ENCODE measurements around the gene CALCOCO1.
"Not testable (repeated sequence)": the region's sequence is repeated elsewhere in the genome, so short reads cannot be mapped to it uniquely, and the experiment has no call there.

CALCOCO1 gene

GRCh38 chr12:53698948-53699677 lies 28.1 kb downstream of the CALCOCO1 start:
- no peak for DNase-seq (ENCODE audit: low read depth in 2 of 2)

DNA sequence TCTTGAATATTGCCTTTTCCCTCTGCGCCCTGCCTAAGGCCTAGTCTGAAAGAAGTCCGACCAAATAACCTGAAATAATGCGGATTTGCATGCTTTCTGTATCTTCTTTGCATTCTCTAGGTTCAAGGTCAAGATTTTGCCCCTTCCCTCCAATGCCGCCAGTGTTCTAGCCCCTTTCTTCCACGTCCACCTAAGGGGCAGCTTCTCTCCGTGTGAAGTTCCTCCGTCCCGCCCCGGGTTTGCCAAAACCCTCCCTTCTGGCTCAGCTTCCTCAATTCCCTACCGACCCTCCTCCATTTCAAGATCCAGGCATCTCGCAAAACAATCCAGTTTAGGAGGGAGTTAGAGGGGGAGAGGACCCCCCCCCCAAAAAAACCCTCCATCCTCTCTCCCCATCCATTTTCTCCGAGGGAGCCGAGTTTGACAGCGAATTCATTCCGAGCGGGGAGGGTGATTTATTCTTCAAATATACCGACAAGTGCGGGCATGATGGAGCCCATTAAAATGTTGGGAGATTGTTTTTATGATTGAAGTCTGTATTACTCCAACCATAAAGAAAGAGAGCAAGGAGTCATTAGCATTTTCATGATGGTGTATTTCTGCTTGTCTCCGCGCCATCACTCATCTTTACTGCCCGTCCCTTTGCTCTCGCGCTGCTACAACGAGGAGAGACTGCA lies 30.5 kb downstream of the CALCOCO1 start:
- DNase-seq (ENCODE audit: low read depth in 2 of 2): no peak

- no peak for DNase-seq (ENCODE audit: low read depth in 2 of 2)
These were observed 31.0 kb downstream of the CALCOCO1 start for GRCh38 chr12:53696285-53696654.

- no peak for DNase-seq (ENCODE audit: low read depth in 2 of 2)
These were observed 31.8 kb downstream of the CALCOCO1 start for GRCh38 chr12:53695152-53696145.

GRCh38 chr12:53694756-53695151 lies 32.5 kb downstream of the CALCOCO1 start:
- no peak for DNase-seq (ENCODE audit: low read depth in 2 of 2)

DNA sequence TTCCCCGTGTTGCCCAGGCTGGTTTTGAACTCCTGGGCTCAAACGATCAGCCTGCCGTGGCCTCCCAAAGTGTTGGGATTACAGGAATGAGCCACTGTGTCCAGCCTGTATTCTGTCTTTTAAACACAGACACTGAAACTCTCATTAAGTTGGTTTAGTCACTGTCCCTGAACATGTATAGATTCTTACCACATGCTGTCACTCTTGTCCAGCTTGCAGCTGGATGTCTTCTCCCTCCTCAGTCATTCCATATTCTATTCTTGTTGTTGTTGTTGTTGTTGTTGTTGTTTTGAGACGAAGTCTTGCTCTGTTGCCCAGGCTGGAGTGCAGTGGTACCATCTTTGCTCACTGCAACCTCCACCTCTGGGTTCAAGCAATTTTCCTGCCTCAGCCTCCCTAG lies 39.1 kb downstream of the CALCOCO1 start:
- no peak for DNase-seq (ENCODE audit: low read depth in 2 of 2)

DNA sequence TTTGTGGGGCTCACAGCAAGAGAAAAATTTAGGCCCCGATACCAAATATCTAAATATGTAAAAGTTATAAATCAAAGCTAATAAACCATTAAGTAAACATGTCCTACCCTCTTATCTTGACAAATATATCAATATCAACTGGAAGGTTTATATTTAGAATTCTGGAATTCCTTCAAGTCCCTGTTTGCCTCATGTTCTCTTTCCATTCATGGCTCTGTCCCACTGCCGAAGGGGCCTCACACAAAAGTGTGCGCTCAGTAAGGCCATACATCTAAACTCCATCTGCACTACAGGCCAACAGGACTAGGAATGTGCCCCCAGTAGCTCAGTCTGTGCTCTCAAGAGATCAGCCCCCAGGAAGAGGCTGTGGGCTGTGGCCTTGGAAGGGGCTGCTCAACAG lies 40.8 kb downstream of the CALCOCO1 start:
- DNase-seq (ENCODE audit: low read depth in 2 of 2): no peak

DNA sequence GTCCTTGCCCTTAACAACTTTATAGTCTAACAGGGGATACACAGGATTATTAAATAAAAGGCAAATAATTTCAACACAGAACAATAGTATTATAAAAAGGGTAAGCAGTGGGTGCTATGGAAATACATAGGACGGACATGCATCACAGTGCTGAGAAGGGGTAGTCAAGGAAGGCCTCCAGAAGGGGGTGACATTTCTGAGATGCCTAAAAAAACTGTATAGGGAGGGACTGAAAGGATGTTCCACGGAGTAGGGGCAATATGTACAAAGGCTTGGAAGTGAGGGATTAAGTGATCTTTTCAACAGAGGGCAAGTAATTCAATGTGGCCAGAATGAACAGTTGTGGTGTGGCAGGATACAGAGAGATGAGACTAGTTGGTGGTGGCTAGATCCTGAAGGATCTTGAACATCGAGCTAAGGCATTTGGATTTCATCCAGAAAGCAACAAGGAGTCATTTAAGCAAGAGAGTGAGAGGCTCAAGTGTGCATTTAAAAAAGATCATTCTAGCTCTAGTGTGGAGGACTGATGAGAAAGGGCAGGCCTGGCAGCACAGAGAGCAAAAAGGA lies 42.5 kb downstream of the CALCOCO1 start:
- no peak for DNase-seq (ENCODE audit: low read depth in 2 of 2)

DNA sequence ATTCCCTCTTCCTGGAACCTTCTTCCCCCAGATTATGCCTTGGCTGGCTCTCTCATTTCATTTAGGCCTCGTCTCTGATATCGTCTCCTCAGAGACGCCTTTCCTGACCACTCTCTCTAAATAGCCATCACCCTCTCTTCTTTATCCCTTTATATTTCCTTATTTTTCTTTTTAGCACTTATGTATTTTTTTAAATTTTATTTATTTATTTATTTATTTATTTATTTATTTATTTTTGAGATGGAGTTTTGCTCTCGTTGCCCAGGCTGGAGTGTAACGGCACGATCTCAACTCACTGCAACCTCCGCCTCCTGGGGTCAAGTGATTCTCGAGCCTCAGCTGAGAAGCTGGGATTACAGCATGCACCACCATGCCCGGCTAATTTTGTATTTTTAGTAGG lies 43.3 kb downstream of the CALCOCO1 start:
- no peak for DNase-seq (ENCODE audit: low read depth in 2 of 2)

DNA sequence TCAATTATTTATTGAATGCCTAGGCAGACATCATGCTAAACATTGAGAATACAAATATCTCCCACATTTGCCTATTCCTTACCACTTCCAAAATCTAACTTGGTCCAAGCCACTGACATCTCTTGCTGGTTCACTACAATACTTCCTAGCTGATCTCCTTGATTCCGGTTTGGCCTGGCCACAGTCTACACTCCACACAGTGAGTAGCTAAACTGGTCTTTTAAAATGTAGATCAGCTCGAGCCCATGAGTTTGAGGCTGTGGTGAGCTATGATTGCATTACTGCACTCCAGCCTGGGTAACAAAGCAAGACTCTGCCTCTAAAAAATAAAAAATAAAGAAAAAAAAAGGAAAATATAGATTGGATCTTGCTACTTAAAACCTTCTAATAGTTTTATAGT lies 43.8 kb downstream of the CALCOCO1 start:
- no peak for DNase-seq (ENCODE audit: low read depth in 2 of 2)

GRCh38 chr12:53680061-53680460 lies 47.2 kb downstream of the CALCOCO1 start:
- not testable (repeated sequence) for DNase-seq (ENCODE audit: low read depth in 2 of 2)

DNA sequence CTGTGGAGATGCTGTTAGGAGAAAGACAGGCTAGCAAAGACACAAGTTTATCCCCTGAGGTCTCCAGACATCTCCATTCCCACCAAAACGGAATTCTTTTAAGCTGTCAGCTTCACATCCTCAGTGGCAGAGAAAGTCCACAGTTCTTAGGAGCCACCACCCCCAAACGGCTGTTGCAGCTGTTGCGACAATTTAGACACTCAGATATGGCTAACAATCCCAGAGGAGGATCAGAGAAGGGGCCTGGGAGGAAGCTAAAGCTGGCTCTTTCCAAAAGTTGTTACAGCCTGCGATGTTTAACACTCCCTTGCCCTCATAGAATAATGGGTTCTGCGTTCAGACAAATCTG lies 49.5 kb downstream of the CALCOCO1 start:
- no peak for DNase-seq (ENCODE audit: low read depth in 2 of 2)

DNA sequence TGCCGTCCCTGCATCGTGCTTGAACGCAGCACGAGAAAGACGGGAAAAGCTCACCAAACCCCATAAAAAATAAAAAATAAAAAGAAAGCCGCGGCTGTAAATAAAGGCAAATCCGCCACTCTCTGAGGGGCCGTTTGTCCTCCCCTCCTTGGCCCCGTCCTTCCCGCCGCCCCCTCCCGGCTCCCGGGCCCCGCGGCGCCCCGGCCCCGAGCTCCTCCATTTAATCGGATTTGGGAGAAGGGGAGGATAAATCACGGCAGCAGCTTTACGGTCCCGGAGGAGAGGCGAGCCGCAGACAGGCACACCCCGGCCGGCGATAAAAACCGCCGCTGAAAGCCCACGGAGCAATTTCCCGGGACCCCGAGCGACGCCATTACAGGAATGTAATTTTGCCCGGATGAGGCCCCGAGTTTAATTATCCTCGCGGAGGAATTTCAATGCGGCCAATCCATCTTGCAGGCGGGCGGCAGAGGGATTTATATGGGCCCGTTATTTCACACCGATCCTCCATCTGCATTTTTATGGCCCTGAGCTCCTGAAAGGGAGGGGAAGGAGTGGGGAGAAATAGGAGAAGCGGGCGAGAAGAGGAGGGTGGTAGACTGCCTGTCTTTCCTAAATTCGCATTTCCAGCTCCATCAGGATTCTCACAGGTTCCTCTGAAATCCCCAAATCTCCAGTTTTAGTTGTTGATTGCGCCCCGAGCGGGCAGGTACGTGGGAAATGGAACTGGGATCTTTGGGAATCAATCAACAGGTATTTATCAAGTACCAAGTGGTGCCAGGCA lies 50.0 kb downstream of the CALCOCO1 start:
- DNase-seq (ENCODE audit: low read depth in 2 of 2): no peak

DNA sequence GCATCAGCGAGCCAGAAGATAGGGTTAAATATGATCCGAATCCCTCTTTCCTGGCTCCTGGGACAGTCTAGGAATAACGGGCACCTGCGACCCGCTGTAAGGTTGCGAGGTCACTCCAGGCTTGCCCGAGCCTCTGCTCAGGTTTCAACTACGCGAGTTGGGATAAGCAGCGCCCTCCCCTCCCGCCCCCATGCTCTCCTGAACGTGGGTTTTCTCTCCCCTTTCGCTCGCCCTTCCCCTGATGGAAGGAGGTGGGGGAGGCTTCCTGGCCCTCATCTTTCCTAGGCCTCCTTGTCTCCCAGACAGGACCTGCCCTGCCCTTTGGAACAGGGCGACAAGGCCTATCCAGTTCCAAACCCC lies 50.6 kb downstream of the CALCOCO1 start:
- no peak for DNase-seq (ENCODE audit: low read depth in 2 of 2)

- DNase-seq (ENCODE audit: low read depth in 2 of 2): peak; percentile 94 to 95
These were observed 51.3 kb downstream of the CALCOCO1 start, which contains the start of gene ATP5MC2 for GRCh38 chr12:53675701-53676607. TSS of gene ATP5MC2 (minus strand) at chr12:53676083. CDS start at chr12:53672614, 3,469 bp downstream.

DNA sequence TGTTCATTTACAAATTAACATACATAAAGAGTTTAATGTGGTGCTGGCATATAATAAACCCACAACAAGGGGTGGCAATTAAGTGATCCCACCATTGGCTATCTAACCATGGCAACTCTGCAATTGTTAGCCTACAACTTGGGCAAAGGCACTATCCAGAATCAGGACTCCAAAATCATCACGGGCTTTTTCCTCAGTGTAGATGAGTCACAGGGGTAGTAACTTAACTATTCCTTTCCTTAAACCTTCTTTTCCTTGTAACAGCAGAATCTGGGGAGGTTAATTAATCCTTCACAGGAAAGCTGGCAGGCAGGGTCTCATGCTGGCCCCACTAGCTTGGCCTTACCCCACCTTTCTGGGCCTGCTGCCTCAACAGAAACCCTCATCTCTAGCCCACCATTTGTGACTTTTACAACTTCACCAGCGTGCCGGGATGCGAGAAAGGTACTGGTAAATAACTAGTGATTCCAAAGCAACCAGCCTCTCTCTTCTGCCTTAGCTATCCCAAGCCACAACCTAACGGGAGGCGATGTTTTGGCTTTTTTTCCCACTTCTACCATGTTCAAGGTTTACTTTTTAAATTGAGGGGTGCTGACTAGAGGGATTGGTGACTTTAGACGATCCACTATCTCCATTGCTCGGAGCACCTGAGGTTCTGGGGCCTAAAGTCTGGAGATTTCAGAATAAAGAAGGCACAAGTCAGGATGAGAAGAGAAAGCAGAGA lies 52.1 kb downstream of the CALCOCO1 start:
- no peak for DNase-seq (ENCODE audit: low read depth in 2 of 2)

GRCh38 chr12:53670971-53671370 lies 56.3 kb downstream of the CALCOCO1 start:
- DNase-seq (ENCODE audit: low read depth in 2 of 2): no peak

DNA sequence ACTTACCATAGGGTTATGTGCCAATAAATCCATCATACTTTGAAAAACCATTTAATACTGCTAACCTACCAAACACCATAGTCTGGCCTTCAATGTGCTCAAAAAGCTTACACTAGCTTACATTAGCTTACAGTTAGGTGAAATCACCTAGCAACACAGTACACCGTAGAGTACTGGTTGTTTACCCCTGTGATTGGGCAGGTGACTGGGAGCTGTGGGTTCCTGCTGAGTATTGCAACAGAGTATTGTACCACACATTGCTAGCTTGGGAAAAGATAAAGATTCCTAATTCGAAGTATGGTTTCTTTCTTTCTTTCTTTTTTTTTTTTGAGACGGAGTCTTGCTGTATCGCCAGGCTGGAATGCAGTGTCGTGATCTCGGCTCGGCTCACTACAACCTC lies 56.9 kb downstream of the CALCOCO1 start:
- no peak for DNase-seq (ENCODE audit: low read depth in 2 of 2)

DNA sequence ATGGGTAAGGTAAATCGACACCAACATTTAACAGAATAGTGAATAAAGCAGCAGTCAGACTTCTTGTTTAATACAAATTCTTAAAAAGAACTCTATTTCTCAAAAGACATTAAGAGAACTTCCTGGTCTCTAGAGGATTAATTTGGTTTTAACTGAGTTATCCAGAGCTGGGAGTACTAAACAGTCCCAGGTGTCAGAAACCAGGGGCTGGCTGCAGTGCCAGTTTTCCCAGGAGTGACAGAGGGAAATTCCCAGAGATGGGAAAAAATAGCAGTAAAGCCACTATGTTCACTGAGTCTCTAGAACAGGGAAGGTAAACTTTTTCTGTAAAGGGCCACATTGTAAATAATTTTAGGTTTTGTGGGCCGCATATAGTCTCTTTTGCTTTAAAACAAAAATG lies 60.2 kb downstream of the CALCOCO1 start:
- DNase-seq (ENCODE audit: low read depth in 2 of 2): no peak

- DNase-seq (ENCODE audit: low read depth in 2 of 2): no peak
These were observed 62.3 kb downstream of the CALCOCO1 start for GRCh38 chr12:53664936-53665335.
